ENCODE measurements around the gene DPY19L1. TPM values are rescaled to one million over a fixed set of nuclear protein-coding genes. Genes with fewer than 3 reads are reported as not detected.
"Not testable (repeated sequence)": the region's sequence is repeated elsewhere in the genome, so short reads cannot be mapped to it uniquely, and the experiment has no call there.

The DPY19L1 gene
- total RNA-seq (2022) (9.0 and 18.5 TPM in 2 replicates), Bru-seq, nascent RNA (percentile 57 among the genes with signal in this experiment), BruChase-seq, experiment 1, labeled RNA remaining after a 6-hour chase (percentile 63 among the genes with signal in this experiment), BruChase-seq, experiment 2, labeled RNA remaining after a 2-hour chase (percentile 64 among the genes with signal in this experiment)
- long read RNA-seq, full-length matches to known transcripts, result 23 of 37 reads
- long read RNA-seq, partial matches to known transcripts, result 3 of 37 reads
- long read RNA-seq, other reads (novel, unspliced or antisense), result 11 of 37 reads

DNA sequence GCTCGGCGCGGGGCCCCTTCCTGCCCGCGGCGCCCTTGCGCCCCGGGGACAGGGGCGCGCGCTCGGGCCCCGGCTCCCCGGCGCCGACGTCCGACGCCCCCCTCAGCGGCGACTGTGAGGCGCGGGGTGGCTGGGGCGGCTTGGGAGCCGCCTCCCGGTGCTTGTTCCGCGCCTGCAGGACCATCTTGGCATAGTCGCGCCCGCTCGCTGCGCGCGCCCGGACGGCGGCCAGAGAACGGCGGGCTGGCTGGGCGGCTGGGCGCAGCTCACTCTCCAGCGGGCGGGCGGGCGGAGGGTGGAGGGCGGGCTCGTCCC lies at the start of gene DPY19L1:
Gene DPY19L1, minus strand, starts transcription at position 275 of the 315 bp plus-strand sequence. Its CDS starts 91 bp downstream, at position 184.
- Mint-ChIP-seq H3K27ac (ENCODE audit: low read depth, unreplicated experiment) (peak within 1 kb of the TSS; percentile 77), H3K4me1 (ENCODE audit: insufficient read depth, unreplicated experiment) (peaks cover 20% of the 10 kb centered on the region), H3K9me3 (ENCODE audit: unreplicated experiment) (no peaks in the 10 kb centered on the region), H3K27me3 (ENCODE audit: insufficient read depth, unreplicated experiment) (peaks cover 11% of the 10 kb centered on the region), H3K4me3 (ENCODE audit: unreplicated experiment) (peak within 1 kb of the TSS; percentile 90), H3K36me3 (ENCODE audit: insufficient read depth, unreplicated experiment) (peaks cover 6% of the 10 kb centered on the region)
- intact Hi-C loops (cut with micrococcal nuclease), result loop anchor here (5.0 to 10.0 kb wide), 4 partner anchors 35 to 715 kb away; no protein-coding TSS in a partner anchor
- TF ChIP-seq, protein P1, sequence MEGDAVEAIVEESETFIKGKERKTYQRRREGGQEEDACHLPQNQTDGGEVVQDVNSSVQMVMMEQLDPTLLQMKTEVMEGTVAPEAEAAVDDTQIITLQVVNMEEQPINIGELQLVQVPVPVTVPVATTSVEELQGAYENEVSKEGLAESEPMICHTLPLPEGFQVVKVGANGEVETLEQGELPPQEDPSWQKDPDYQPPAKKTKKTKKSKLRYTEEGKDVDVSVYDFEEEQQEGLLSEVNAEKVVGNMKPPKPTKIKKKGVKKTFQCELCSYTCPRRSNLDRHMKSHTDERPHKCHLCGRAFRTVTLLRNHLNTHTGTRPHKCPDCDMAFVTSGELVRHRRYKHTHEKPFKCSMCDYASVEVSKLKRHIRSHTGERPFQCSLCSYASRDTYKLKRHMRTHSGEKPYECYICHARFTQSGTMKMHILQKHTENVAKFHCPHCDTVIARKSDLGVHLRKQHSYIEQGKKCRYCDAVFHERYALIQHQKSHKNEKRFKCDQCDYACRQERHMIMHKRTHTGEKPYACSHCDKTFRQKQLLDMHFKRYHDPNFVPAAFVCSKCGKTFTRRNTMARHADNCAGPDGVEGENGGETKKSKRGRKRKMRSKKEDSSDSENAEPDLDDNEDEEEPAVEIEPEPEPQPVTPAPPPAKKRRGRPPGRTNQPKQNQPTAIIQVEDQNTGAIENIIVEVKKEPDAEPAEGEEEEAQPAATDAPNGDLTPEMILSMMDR (IDR thresholded peaks at IDR 0.05; ENCODE audit: unreplicated experiment), result no peak
- no peak for DNase-seq (ENCODE audit: unreplicated experiment)
- ChIA-PET POLR2A (interaction anchor here (0.6 to 1.6 kb wide), 2 partner anchors 15 to 719 kb away, joined by 3 to 5 read pairs; no protein-coding TSS in a partner anchor), CTCF (interaction anchor here (0.6 to 0.8 kb wide), 2 partner anchors 18 to 186 kb away, joined by 3 read pairs; no protein-coding TSS in a partner anchor)
- BruUV-seq (replicated peaks), result no TSS peak

GRCh38 chr7:35079517-35079916 lies 42.2 kb upstream of the DPY19L1 start:
- H3K9me3 Mint-ChIP-seq (ENCODE audit: unreplicated experiment); BruUV-seq (replicated peaks); H3K36me3 Mint-ChIP-seq (ENCODE audit: insufficient read depth, unreplicated experiment); DNase-seq (ENCODE audit: unreplicated experiment); H3K4me1 Mint-ChIP-seq (ENCODE audit: insufficient read depth, unreplicated experiment); H3K4me3 Mint-ChIP-seq (ENCODE audit: unreplicated experiment); POLR2A ChIA-PET; H3K27ac Mint-ChIP-seq (ENCODE audit: low read depth, unreplicated experiment); H3K27me3 Mint-ChIP-seq (ENCODE audit: insufficient read depth, unreplicated experiment): not testable (repeated sequence)
- CTCF ChIA-PET, result interaction anchor here (0.6 to 1.0 kb wide), 2 partner anchors 346 to 721 kb away, joined by 3 to 4 read pairs; partner anchors contain the start of gene SEPTIN7
- intact Hi-C loops (cut with micrococcal nuclease), result loop anchor here (10.0 kb wide), 2 partner anchors 545 to 895 kb away; no protein-coding TSS in a partner anchor

DNA sequence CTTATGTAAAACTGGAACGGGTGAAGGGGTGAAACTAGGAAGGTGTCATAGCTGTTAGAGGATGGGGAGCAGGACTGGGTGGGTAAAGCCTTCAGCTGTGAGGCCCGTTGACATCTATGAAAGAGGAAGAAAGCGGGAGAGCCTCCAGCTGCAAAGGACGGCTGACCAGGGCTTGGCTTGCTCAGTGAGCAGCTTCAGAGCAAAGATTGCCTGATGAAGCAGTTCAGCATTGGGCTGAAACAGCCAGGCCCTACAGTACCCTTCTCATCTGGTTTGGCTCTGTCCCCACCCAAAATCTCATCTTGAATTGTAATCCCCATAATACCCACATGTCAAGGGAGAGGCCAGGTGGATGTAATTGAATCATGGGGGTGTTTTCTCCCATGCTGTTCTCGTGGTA lies 36.7 kb upstream of the DPY19L1 start:
- intact Hi-C loops (cut with micrococcal nuclease), result loop anchor here (5.0 to 10.0 kb wide), 3 partner anchors 448 to 901 kb away; no protein-coding TSS in a partner anchor
- POLR2A ChIA-PET; H3K27ac Mint-ChIP-seq (ENCODE audit: low read depth, unreplicated experiment); H3K4me3 Mint-ChIP-seq (ENCODE audit: unreplicated experiment); H3K9me3 Mint-ChIP-seq (ENCODE audit: unreplicated experiment); DNase-seq (ENCODE audit: unreplicated experiment); H3K36me3 Mint-ChIP-seq (ENCODE audit: insufficient read depth, unreplicated experiment); BruUV-seq (replicated peaks): not testable (repeated sequence)
- Mint-ChIP-seq H3K27me3 (ENCODE audit: insufficient read depth, unreplicated experiment) (peaks cover 33% of the 10 kb centered on the region), H3K4me1 (ENCODE audit: insufficient read depth, unreplicated experiment) (peaks cover 10% of the 10 kb centered on the region)
- CTCF ChIA-PET, result interaction anchor here (0.6 to 1.2 kb wide), 4 partner anchors 22 to 938 kb away, joined by 3 to 4 read pairs (median 4); no protein-coding TSS in a partner anchor

DNA sequence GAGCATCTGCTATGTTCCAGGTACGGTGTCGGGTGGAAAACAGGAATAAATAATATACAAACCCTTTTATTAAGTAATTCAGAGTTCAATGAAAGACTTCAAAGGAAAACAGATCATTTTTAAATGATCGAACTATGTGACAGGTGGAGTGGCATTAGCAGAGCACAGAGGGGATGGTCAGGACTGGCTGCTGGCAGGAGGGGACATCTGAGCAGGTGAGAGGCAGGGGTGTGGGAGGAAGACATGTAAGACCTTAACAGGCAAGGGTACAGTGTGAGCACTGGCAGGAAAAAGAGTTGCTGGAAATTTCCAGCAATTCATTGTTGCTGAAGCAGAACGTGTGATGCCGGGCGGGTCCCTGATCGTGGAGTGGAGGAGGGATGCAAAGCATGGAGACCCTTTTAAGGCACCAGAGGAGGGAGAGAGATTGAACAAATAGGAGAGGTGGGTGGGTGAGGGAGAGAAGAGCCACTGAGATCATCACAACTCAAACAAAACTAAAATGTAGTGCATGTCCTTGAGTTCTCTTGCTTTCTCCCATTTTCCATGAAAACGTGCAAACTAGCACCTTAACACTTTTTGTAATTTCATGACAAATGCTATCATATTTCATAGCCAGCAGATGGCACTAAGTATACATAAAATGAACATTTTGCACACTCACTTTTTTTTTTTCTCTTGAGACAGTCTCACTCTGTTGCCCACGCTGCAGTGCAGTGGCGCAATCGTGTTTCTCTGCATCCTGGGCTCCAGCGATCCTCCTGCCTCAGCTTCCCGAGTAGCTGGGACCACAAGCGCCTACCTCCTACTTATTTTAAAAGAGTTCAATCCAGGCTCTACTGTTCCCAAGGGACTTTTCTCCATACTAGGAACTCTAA lies 35.9 kb upstream of the DPY19L1 start:
- DNase-seq (ENCODE audit: unreplicated experiment), result peak; percentile 53
- H3K36me3 Mint-ChIP-seq (ENCODE audit: insufficient read depth, unreplicated experiment); H3K9me3 Mint-ChIP-seq (ENCODE audit: unreplicated experiment); H3K4me3 Mint-ChIP-seq (ENCODE audit: unreplicated experiment); BruUV-seq (replicated peaks); POLR2A ChIA-PET: not testable (repeated sequence)
- H3K27me3 Mint-ChIP-seq (ENCODE audit: insufficient read depth, unreplicated experiment), result peaks cover 41% of the 10 kb centered on the region
- peak overlapping the region; percentile 71 for H3K27ac Mint-ChIP-seq (ENCODE audit: low read depth, unreplicated experiment)
- intact Hi-C loops (cut with micrococcal nuclease), result loop anchor here (5.0 to 10.0 kb wide), 3 partner anchors 449 to 902 kb away; no protein-coding TSS in a partner anchor
- TF ChIP-seq, protein P1 (IDR thresholded peaks at IDR 0.05; ENCODE audit: unreplicated experiment), result peak; percentile 16
- peaks cover 10% of the 10 kb centered on the region for H3K4me1 Mint-ChIP-seq (ENCODE audit: insufficient read depth, unreplicated experiment)
- CTCF ChIA-PET, result interaction anchor here (0.6 to 1.2 kb wide), 4 partner anchors 21 to 937 kb away, joined by 3 to 4 read pairs (median 4); no protein-coding TSS in a partner anchor

GRCh38 chr7:35069084-35069483 lies 31.8 kb upstream of the DPY19L1 start:
- POLR2A ChIA-PET; CTCF ChIA-PET; intact Hi-C loops (cut with micrococcal nuclease); H3K27ac Mint-ChIP-seq (ENCODE audit: low read depth, unreplicated experiment); BruUV-seq (replicated peaks); H3K9me3 Mint-ChIP-seq (ENCODE audit: unreplicated experiment); H3K4me3 Mint-ChIP-seq (ENCODE audit: unreplicated experiment); DNase-seq (ENCODE audit: unreplicated experiment); H3K36me3 Mint-ChIP-seq (ENCODE audit: insufficient read depth, unreplicated experiment): not testable (repeated sequence)
- Mint-ChIP-seq H3K4me1 (ENCODE audit: insufficient read depth, unreplicated experiment) (peaks cover 10% of the 10 kb centered on the region), H3K27me3 (ENCODE audit: insufficient read depth, unreplicated experiment) (peaks cover 58% of the 10 kb centered on the region)

GRCh38 chr7:35065382-35065781 lies 28.1 kb upstream of the DPY19L1 start:
- BruUV-seq (replicated peaks); DNase-seq (ENCODE audit: unreplicated experiment); H3K9me3 Mint-ChIP-seq (ENCODE audit: unreplicated experiment); H3K4me3 Mint-ChIP-seq (ENCODE audit: unreplicated experiment); H3K36me3 Mint-ChIP-seq (ENCODE audit: insufficient read depth, unreplicated experiment); CTCF ChIA-PET; intact Hi-C loops (cut with micrococcal nuclease); H3K27ac Mint-ChIP-seq (ENCODE audit: low read depth, unreplicated experiment); H3K4me1 Mint-ChIP-seq (ENCODE audit: insufficient read depth, unreplicated experiment): not testable (repeated sequence)
- H3K27me3 Mint-ChIP-seq (ENCODE audit: insufficient read depth, unreplicated experiment), result peaks cover 44% of the 10 kb centered on the region
- POLR2A ChIA-PET, result interaction anchor here (0.6 kb wide), 1 partner anchor 165 kb away, joined by 3 read pairs; no protein-coding TSS in a partner anchor

DNA sequence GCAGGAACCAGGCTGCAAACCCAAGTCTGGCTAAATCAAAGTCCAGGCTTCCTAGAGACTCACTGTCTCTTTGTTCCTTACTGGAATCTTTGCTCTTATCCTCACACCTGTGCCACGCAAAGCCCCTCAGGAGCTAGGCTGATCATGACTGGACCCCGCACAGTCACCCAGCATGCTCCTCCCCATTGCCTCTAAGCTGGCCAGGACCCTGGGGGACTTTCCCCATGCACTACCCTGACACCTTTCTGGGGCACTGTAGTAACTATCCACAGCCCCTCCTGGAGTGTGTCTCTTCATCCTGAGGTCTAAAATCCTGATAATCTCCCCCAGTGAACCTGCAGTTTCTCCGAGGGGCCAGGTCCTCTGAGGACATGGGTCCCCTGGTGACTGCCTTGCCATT lies 21.3 kb upstream of the DPY19L1 start:
- H3K4me3 Mint-ChIP-seq (ENCODE audit: unreplicated experiment); BruUV-seq (replicated peaks); H3K9me3 Mint-ChIP-seq (ENCODE audit: unreplicated experiment); H3K27me3 Mint-ChIP-seq (ENCODE audit: insufficient read depth, unreplicated experiment); intact Hi-C loops (cut with micrococcal nuclease); H3K36me3 Mint-ChIP-seq (ENCODE audit: insufficient read depth, unreplicated experiment); H3K4me1 Mint-ChIP-seq (ENCODE audit: insufficient read depth, unreplicated experiment); DNase-seq (ENCODE audit: unreplicated experiment); H3K27ac Mint-ChIP-seq (ENCODE audit: low read depth, unreplicated experiment); POLR2A ChIA-PET; CTCF ChIA-PET: not testable (repeated sequence)

All from MCF 10A (cell line).